ENCODE measurements around the gene MON2. TPM values are rescaled to one million over a fixed set of nuclear protein-coding genes. Genes with fewer than 3 reads are reported as not detected.

MON2 gene
- total and polyA plus RNA-seq, 2 of the 13 experiments (the other 11 are each of a cell fraction or from before 2014, with no cell fraction given), result 10.5 to 24.8 TPM

DNA sequence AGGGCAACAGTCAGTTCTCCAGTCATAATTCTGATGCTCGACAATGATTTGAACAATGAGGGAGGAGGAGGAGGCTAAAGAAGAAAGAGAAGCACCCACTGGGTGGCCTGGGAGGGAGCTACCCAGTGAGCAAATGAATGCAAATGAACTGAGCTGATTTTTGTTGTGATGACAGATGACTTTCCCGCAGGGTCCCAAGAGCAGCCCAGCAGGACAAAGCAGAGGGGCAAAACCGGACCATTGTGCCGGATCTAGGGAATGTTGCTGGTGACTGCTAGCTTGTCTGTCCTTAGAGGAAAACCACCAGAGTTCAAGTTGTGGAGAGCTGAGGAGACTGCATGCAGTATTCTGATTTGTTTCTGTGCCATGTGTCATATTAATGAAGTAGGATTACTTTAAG, 162.8 kb downstream of the MON2 start:
- ChIA-PET CTCF (ENCODE audit: low intra/inter-chr PET ratio, low total read pairs) (no interaction called here), POLR2A (no interaction called here)
- Histone ChIP-seq H3K27ac (ENCODE audit: extremely low read length, insufficient read depth, low read length) (no peak overlapping the region), H2AFZ (ENCODE audit: low read length) (no peak overlapping the region), H3K4me1 (ENCODE audit: insufficient read depth, low read length) (peaks cover 38% of the 10 kb centered on the region), H3K9me3 (ENCODE audit: low read length) (no peaks in the 10 kb centered on the region), H3K36me3 (replicated peaks in 1 of 2; ENCODE audit: control insufficient read depth in 1 of 2, insufficient read depth in 2 of 2, low read length in 2 of 2) (no peaks in the 10 kb centered on the region), H4K20me1 (ENCODE audit: insufficient read depth, low read length) (no peaks in the 10 kb centered on the region), H3K27me3 (ENCODE audit: control insufficient read depth in 1 of 2, insufficient read depth in 2 of 2, low read length in 2 of 2) (no peaks in the 10 kb centered on the region; a peak in 1 of 5 replicates), H3K4me3 (replicated peaks in 1 of 3; ENCODE audit: insufficient read depth in 1 of 3, low read depth in 2 of 3, low read length in 3 of 3) (no peak overlapping the region), H3K79me2 (ENCODE audit: insufficient read depth, low read length) (no peaks in the 10 kb centered on the region), H3K9ac (ENCODE audit: insufficient read depth, low read depth, low read length) (no peak overlapping the region), H3K4me2 (ENCODE audit: low read depth, low read length) (no peak overlapping the region)
- DNase-seq (ENCODE audit: low spot score) (no peak), FAIRE-seq (no peak), ATAC-seq (no peak)
- in situ Hi-C loops (cut with HindIII; ENCODE audit: extremely low pct_ligation_motif_present, low pct_unique_long_range_greater_than_20kb) (no loop called here), intact Hi-C loops (cut with micrococcal nuclease; ENCODE audit: unreplicated experiment) (no loop called here)
- no TSS peak for BruUV-seq (replicated peaks)
- 71% methylated on average over 4 of the region's 4 CpGs for WGBS (ENCODE audit: low lambda C conversion rate)
- no peak for TF ChIP-seq ATF1 (CRISPR knock-in tag; IDR thresholded peaks at IDR 0.05)
- no peak for TF ChIP-seq TMF1 (CRISPR knock-in tag; IDR thresholded peaks at IDR 0.05; ENCODE audit: low read depth)
- no peak for TF ChIP-seq SIN3B (IDR thresholded peaks at IDR 0.05; ENCODE audit: low read length)
- no peak for TF ChIP-seq CHCHD3 (CRISPR knock-in tag; IDR thresholded peaks at IDR 0.05)
- TF ChIP-seq, protein P1, sequence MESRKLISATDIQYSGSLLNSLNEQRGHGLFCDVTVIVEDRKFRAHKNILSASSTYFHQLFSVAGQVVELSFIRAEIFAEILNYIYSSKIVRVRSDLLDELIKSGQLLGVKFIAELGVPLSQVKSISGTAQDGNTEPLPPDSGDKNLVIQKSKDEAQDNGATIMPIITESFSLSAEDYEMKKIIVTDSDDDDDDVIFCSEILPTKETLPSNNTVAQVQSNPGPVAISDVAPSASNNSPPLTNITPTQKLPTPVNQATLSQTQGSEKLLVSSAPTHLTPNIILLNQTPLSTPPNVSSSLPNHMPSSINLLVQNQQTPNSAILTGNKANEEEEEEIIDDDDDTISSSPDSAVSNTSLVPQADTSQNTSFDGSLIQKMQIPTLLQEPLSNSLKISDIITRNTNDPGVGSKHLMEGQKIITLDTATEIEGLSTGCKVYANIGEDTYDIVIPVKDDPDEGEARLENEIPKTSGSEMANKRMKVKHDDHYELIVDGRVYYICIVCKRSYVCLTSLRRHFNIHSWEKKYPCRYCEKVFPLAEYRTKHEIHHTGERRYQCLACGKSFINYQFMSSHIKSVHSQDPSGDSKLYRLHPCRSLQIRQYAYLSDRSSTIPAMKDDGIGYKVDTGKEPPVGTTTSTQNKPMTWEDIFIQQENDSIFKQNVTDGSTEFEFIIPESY (CRISPR knock-in tag; IDR thresholded peaks at IDR 0.05), result no peak
- TF ChIP-seq FOSL2 (CRISPR knock-in tag; IDR thresholded peaks at IDR 0.05), result no peak
- no peak for TF ChIP-seq IRX3 (CRISPR knock-in tag; IDR thresholded peaks at IDR 0.05; ENCODE audit: borderline replicate concordance, low read depth)
- TF ChIP-seq MBNL3 (CRISPR knock-in tag; conservative IDR thresholded peaks at IDR 0.05), result no peak
- TF ChIP-seq, protein P2, sequence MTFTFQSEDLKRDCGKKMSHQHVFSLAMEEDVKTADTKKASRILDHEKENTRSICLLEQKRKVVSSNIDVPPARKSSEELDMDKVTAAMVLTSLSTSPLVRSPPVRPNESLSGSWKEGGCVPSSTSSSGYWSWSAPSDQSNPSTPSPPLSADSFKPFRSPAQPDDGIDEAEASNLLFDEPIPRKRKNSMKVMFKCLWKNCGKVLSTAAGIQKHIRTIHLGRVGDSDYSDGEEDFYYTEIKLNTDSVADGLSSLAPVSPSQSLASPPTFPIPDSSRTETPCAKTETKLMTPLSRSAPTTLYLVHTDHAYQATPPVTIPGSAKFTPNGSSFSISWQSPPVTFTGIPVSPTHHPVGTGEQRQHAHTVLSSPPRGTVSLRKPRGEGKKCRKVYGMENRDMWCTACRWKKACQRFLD (CRISPR knock-in tag; IDR thresholded peaks at IDR 0.05; ENCODE audit: borderline replicate concordance), result no peak
- TF ChIP-seq ZNF724P (CRISPR knock-in tag; IDR thresholded peaks at IDR 0.05; ENCODE audit: borderline replicate concordance), result no peak
- TF ChIP-seq, protein P3, sequence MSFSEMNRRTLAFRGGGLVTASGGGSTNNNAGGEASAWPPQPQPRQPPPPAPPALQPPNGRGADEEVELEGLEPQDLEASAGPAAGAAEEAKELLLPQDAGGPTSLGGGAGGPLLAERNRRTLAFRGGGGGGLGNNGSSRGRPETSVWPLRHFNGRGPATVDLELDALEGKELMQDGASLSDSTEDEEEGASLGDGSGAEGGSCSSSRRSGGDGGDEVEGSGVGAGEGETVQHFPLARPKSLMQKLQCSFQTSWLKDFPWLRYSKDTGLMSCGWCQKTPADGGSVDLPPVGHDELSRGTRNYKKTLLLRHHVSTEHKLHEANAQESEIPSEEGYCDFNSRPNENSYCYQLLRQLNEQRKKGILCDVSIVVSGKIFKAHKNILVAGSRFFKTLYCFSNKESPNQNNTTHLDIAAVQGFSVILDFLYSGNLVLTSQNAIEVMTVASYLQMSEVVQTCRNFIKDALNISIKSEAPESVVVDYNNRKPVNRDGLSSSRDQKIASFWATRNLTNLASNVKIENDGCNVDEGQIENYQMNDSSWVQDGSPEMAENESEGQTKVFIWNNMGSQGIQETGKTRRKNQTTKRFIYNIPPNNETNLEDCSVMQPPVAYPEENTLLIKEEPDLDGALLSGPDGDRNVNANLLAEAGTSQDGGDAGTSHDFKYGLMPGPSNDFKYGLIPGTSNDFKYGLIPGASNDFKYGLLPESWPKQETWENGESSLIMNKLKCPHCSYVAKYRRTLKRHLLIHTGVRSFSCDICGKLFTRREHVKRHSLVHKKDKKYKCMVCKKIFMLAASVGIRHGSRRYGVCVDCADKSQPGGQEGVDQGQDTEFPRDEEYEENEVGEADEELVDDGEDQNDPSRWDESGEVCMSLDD (CRISPR knock-in tag; IDR thresholded peaks at IDR 0.05; ENCODE audit: borderline replicate concordance), result no peak
- TF ChIP-seq EZH2 (conservative IDR thresholded peaks at IDR 0.05; ENCODE audit: low read depth, low read length), result no peak
- TF ChIP-seq ZFP41 (CRISPR knock-in tag; IDR thresholded peaks at IDR 0.05; ENCODE audit: borderline replicate concordance), result no peak
- TF ChIP-seq FOXA3 (CRISPR knock-in tag; IDR thresholded peaks at IDR 0.05), result no peak
- TF ChIP-seq, protein P4, sequence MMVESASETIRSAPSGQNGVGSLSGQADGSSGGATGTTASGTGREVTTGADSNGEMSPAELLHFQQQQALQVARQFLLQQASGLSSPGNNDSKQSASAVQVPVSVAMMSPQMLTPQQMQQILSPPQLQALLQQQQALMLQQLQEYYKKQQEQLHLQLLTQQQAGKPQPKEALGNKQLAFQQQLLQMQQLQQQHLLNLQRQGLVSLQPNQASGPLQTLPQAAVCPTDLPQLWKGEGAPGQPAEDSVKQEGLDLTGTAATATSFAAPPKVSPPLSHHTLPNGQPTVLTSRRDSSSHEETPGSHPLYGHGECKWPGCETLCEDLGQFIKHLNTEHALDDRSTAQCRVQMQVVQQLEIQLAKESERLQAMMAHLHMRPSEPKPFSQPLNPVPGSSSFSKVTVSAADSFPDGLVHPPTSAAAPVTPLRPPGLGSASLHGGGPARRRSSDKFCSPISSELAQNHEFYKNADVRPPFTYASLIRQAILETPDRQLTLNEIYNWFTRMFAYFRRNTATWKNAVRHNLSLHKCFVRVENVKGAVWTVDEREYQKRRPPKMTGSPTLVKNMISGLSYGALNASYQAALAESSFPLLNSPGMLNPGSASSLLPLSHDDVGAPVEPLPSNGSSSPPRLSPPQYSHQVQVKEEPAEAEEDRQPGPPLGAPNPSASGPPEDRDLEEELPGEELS (CRISPR knock-in tag; IDR thresholded peaks at IDR 0.05), result no peak
- no peak for TF ChIP-seq ZNF496 (CRISPR knock-in tag; IDR thresholded peaks at IDR 0.05; ENCODE audit: insufficient replicate concordance)
- TF ChIP-seq, protein P5, sequence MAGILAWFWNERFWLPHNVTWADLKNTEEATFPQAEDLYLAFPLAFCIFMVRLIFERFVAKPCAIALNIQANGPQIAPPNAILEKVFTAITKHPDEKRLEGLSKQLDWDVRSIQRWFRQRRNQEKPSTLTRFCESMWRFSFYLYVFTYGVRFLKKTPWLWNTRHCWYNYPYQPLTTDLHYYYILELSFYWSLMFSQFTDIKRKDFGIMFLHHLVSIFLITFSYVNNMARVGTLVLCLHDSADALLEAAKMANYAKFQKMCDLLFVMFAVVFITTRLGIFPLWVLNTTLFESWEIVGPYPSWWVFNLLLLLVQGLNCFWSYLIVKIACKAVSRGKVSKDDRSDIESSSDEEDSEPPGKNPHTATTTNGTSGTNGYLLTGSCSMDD (CRISPR knock-in tag; IDR thresholded peaks at IDR 0.05), result no peak
